Stimulated activated effector memory CD8-positive, alpha-beta T cell treated with anti-CD3 and anti-CD28 coated beads, Interleukin-12 subunit alpha, Interleukin-12 subunit beta, amount 100 ng/mL, for 72 hours (primary cell): Measurements from ENCODE around the gene SPSB4.

Experiments used
- ATAC-seq: fragments of 150-1000 bp; cut with Tn5 transposase; 2 replicates; pipeline ENCODE4 v1.10.0; 2021
- DNase-seq, 2 donors: peaks; one replicate each; pipeline ENCODE4 v3.0.0; 2021 to 2022; ENCODE audit warnings: low spot score in 2 of 2
- H3K27ac Mint-ChIP-seq: one replicate; pipeline ENCODE4 v1.8.0; 2022; ENCODE audit warnings: mild to moderate bottlenecking, mixed read lengths
- H3K36me3 Mint-ChIP-seq: one replicate; pipeline ENCODE4 v1.8.0; 2022; ENCODE audit warnings: mild to moderate bottlenecking, mixed read lengths
- H3K4me1 Mint-ChIP-seq: one replicate; pipeline ENCODE4 v1.8.0; 2022; ENCODE audit warnings: mixed read lengths
- H3K4me3 Mint-ChIP-seq: one replicate; pipeline ENCODE4 v1.8.0; 2022; ENCODE audit warnings: mild to moderate bottlenecking, mixed read lengths
- H3K9me3 Mint-ChIP-seq: one replicate; pipeline ENCODE4 v1.8.0; 2022; ENCODE audit warnings: mixed read lengths

SPSB4 gene

GRCh38 chr3:141127344-141128125 is 76.4 kb downstream of the SPSB4 start:
- H3K27ac Mint-ChIP-seq: no peak overlapping the region
- ATAC-seq: no peak
- no peak overlapping the region for H3K4me3 Mint-ChIP-seq
- no peaks in the 10 kb centered on the region for H3K4me1 Mint-ChIP-seq
- H3K36me3 Mint-ChIP-seq: no peaks in the 10 kb centered on the region
- no peaks in the 10 kb centered on the region for H3K9me3 Mint-ChIP-seq
- no peak for DNase-seq

GRCh38 chr3:141128126-141128777 is 77.1 kb downstream of the SPSB4 start:
- no peak for ATAC-seq
- no peak for DNase-seq
- Mint-ChIP-seq H3K4me1 (no peaks in the 10 kb centered on the region), H3K27ac (peak overlapping the region; percentile 55), H3K9me3 (no peaks in the 10 kb centered on the region), H3K36me3 (no peaks in the 10 kb centered on the region), H3K4me3 (no peak overlapping the region)

- Mint-ChIP-seq H3K4me1 (no peaks in the 10 kb centered on the region), H3K4me3 (no peak overlapping the region), H3K9me3 (no peaks in the 10 kb centered on the region), H3K36me3 (no peaks in the 10 kb centered on the region), H3K27ac (no peak overlapping the region)
- no peak for DNase-seq
- ATAC-seq: peak; percentile 19
These were observed 77.9 kb downstream of the SPSB4 start for GRCh38 chr3:141129049-141129448.

- DNase-seq (no peak), ATAC-seq (no peak)
- no peaks in the 10 kb centered on the region for H3K36me3 Mint-ChIP-seq
- H3K4me3 Mint-ChIP-seq: no peak overlapping the region
- no peak overlapping the region for H3K27ac Mint-ChIP-seq
- no peaks in the 10 kb centered on the region for H3K9me3 Mint-ChIP-seq
- no peaks in the 10 kb centered on the region for H3K4me1 Mint-ChIP-seq
These were observed 78.4 kb downstream of the SPSB4 start for GRCh38 chr3:141129541-141130011.

- Mint-ChIP-seq H3K9me3 (peaks cover 17% of the 10 kb centered on the region), H3K4me1 (no peaks in the 10 kb centered on the region), H3K27ac (no peak overlapping the region), H3K36me3 (no peaks in the 10 kb centered on the region), H3K4me3 (no peak overlapping the region)
- DNase-seq (no peak), ATAC-seq (no peak)
These were observed 92.4 kb downstream of the SPSB4 start for GRCh38 chr3:141143517-141143916.

GRCh38 chr3:141146979-141147470 is 95.9 kb downstream of the SPSB4 start:
- no peaks in the 10 kb centered on the region for H3K36me3 Mint-ChIP-seq
- no peak for DNase-seq
- no peak overlapping the region for H3K27ac Mint-ChIP-seq
- H3K4me3 Mint-ChIP-seq: no peak overlapping the region
- ATAC-seq: no peak
- H3K4me1 Mint-ChIP-seq: no peaks in the 10 kb centered on the region
- peaks cover 10% of the 10 kb centered on the region for H3K9me3 Mint-ChIP-seq

- Mint-ChIP-seq H3K36me3 (no peaks in the 10 kb centered on the region), H3K4me1 (no peaks in the 10 kb centered on the region), H3K4me3 (no peak overlapping the region), H3K9me3 (peaks cover 5% of the 10 kb centered on the region), H3K27ac (no peak overlapping the region)
- no peak for DNase-seq
- no peak for ATAC-seq
These were observed 96.5 kb downstream of the SPSB4 start for GRCh38 chr3:141147657-141148056.

GRCh38 chr3:141148169-141148568 is 97.0 kb downstream of the SPSB4 start:
- H3K27ac Mint-ChIP-seq: no peak overlapping the region
- peaks cover 2% of the 10 kb centered on the region for H3K9me3 Mint-ChIP-seq
- H3K4me1 Mint-ChIP-seq: no peaks in the 10 kb centered on the region
- H3K4me3 Mint-ChIP-seq: no peak overlapping the region
- no peak for DNase-seq
- H3K36me3 Mint-ChIP-seq: no peaks in the 10 kb centered on the region
- ATAC-seq: no peak

GRCh38 chr3:141148770-141149169 is 97.6 kb downstream of the SPSB4 start:
- no peak for ATAC-seq
- Mint-ChIP-seq H3K4me3 (no peak overlapping the region), H3K36me3 (no peaks in the 10 kb centered on the region), H3K4me1 (no peaks in the 10 kb centered on the region), H3K9me3 (no peaks in the 10 kb centered on the region), H3K27ac (no peak overlapping the region)
- DNase-seq: no peak

GRCh38 chr3:141150081-141150830 is 99.1 kb downstream of the SPSB4 start:
- no peaks in the 10 kb centered on the region for H3K9me3 Mint-ChIP-seq
- ATAC-seq (no peak), DNase-seq (no peak)
- H3K27ac Mint-ChIP-seq: no peak overlapping the region
- H3K4me3 Mint-ChIP-seq: no peak overlapping the region
- no peaks in the 10 kb centered on the region for H3K4me1 Mint-ChIP-seq
- no peaks in the 10 kb centered on the region for H3K36me3 Mint-ChIP-seq

- Mint-ChIP-seq H3K9me3 (no peaks in the 10 kb centered on the region), H3K4me1 (no peaks in the 10 kb centered on the region), H3K4me3 (no peak overlapping the region)
These were observed 99.8 kb downstream of the SPSB4 start for GRCh38 chr3:141150931-141151330.

GRCh38 chr3:141151439-141151838 is 100.3 kb downstream of the SPSB4 start:
- H3K4me1 Mint-ChIP-seq: no peaks in the 10 kb centered on the region
- ATAC-seq (no peak), DNase-seq (no peak)
- no peak overlapping the region for H3K27ac Mint-ChIP-seq
- H3K4me3 Mint-ChIP-seq: no peak overlapping the region
- no peaks in the 10 kb centered on the region for H3K9me3 Mint-ChIP-seq
- H3K36me3 Mint-ChIP-seq: no peaks in the 10 kb centered on the region

More at GRCh38 chr3:141150931-141151330, 99.8 kb downstream of the SPSB4 start:
- Mint-ChIP-seq H3K36me3 (no peaks in the 10 kb centered on the region), H3K27ac (no peak overlapping the region)
- ATAC-seq (no peak), DNase-seq (no peak)

GRCh38 chr3:141152130-141152529 is 101.0 kb downstream of the SPSB4 start:
- Mint-ChIP-seq H3K4me3 (no peak overlapping the region), H3K27ac (no peak overlapping the region), H3K36me3 (no peaks in the 10 kb centered on the region), H3K9me3 (no peaks in the 10 kb centered on the region), H3K4me1 (no peaks in the 10 kb centered on the region)
- ATAC-seq (no peak), DNase-seq (no peak)

GRCh38 chr3:141152801-141153678 is 101.9 kb downstream of the SPSB4 start:
- ATAC-seq: no peak
- Mint-ChIP-seq H3K27ac (no peak overlapping the region), H3K4me3 (no peak overlapping the region), H3K36me3 (no peaks in the 10 kb centered on the region), H3K4me1 (no peaks in the 10 kb centered on the region), H3K9me3 (no peaks in the 10 kb centered on the region)
- DNase-seq: no peak

- Mint-ChIP-seq H3K4me3 (no peak overlapping the region), H3K36me3 (no peaks in the 10 kb centered on the region), H3K4me1 (no peaks in the 10 kb centered on the region), H3K27ac (no peak overlapping the region), H3K9me3 (no peaks in the 10 kb centered on the region)
- no peak for DNase-seq
- ATAC-seq: no peak
These were observed 102.5 kb downstream of the SPSB4 start for GRCh38 chr3:141153679-141153966.
